GM23248 (cell line): ENCODE measurements around the gene CHRNE.

ENCODE experiments used
- EZH2 ChIP-seq: fragments of 200-600 bp; sonication (generic); IDR thresholded peaks from 2 replicates; pipeline ENCODE4 v1.6.1; 2018; ENCODE audit warnings: antibody characterized with exemption, mild to moderate bottlenecking; ENCODE audit not compliant: insufficient read depth, poor library complexity, severe bottlenecking
- EZH2phosphoT487 ChIP-seq: fragments of 200-600 bp; sonication (generic); IDR thresholded peaks from 2 replicates; pipeline ENCODE4 v1.6.1; 2018; ENCODE audit warnings: antibody characterized with exemption, moderate library complexity, mild to moderate bottlenecking, low read depth; ENCODE audit not compliant: insufficient read depth

- TF ChIP-seq EZH2 (no peak), EZH2phosphoT487 (no peak)
Measured at GRCh38 chr17:4880857-4881256, 22.0 kb downstream of the CHRNE start.
